Measurements from ENCODE around the gene AGFG2. TPM values are rescaled to one million over a fixed set of nuclear protein-coding genes. Genes with fewer than 3 reads are reported as not detected.

The AGFG2 gene
- total RNA-seq, 1 donor from 2014 or later: 4.0 TPM

DNA sequence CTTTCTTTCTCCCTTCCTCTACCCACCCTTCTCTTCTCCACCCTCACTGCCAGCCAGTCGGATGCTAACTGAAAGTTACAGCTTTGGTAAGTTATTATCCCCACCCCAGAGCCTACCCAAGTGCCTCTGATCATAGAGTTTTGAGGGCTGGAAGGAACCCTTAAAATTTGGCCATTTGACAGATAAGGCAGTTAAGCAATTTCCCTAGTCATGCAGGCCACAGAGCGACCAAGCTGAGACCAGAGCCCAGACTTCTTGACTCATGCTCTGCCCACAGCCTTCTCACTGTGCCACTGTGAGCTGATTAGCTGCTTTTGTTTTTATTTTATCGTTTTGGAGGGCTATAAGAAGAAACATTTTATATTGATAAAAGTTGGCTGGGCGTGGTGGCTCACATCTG lies 17.5 kb downstream of the AGFG2 start:
- H3K36me3 ChIP-seq (ENCODE audit: control insufficient read depth, insufficient read depth, low read length): no peaks in the 10 kb centered on the region
- no peak for TF ChIP-seq CTCF (IDR thresholded peaks at IDR 0.05; ENCODE audit: insufficient read depth, low read length, poor library complexity, severe bottlenecking)
- no peak for DNase-seq (ENCODE audit: low read depth)
- H3K27me3 ChIP-seq (ENCODE audit: control insufficient read depth, insufficient read depth, low read length): no peaks in the 10 kb centered on the region
- no peak overlapping the region for H3K4me3 ChIP-seq (ENCODE audit: low read depth, low read length)

- Histone ChIP-seq H3K36me3 (ENCODE audit: control insufficient read depth, insufficient read depth, low read length) (no peaks in the 10 kb centered on the region), H3K27me3 (ENCODE audit: control insufficient read depth, insufficient read depth, low read length) (no peaks in the 10 kb centered on the region), H3K4me3 (ENCODE audit: low read depth, low read length) (no peak overlapping the region)
- no peak for DNase-seq (ENCODE audit: low read depth)
- no peak for TF ChIP-seq CTCF (IDR thresholded peaks at IDR 0.05; ENCODE audit: insufficient read depth, low read length, poor library complexity, severe bottlenecking)
Measured at GRCh38 chr7:100559127-100559526, 20.1 kb downstream of the AGFG2 start.

- TF ChIP-seq CTCF (IDR thresholded peaks at IDR 0.05; ENCODE audit: insufficient read depth, low read length, poor library complexity, severe bottlenecking): no peak
- no peaks in the 10 kb centered on the region for H3K27me3 ChIP-seq (ENCODE audit: control insufficient read depth, insufficient read depth, low read length)
- H3K4me3 ChIP-seq (ENCODE audit: low read depth, low read length): no peak overlapping the region
- DNase-seq (ENCODE audit: low read depth): no peak
- H3K36me3 ChIP-seq (ENCODE audit: control insufficient read depth, insufficient read depth, low read length): no peaks in the 10 kb centered on the region
Measured at GRCh38 chr7:100561491-100562194, 22.6 kb downstream of the AGFG2 start.

DNA sequence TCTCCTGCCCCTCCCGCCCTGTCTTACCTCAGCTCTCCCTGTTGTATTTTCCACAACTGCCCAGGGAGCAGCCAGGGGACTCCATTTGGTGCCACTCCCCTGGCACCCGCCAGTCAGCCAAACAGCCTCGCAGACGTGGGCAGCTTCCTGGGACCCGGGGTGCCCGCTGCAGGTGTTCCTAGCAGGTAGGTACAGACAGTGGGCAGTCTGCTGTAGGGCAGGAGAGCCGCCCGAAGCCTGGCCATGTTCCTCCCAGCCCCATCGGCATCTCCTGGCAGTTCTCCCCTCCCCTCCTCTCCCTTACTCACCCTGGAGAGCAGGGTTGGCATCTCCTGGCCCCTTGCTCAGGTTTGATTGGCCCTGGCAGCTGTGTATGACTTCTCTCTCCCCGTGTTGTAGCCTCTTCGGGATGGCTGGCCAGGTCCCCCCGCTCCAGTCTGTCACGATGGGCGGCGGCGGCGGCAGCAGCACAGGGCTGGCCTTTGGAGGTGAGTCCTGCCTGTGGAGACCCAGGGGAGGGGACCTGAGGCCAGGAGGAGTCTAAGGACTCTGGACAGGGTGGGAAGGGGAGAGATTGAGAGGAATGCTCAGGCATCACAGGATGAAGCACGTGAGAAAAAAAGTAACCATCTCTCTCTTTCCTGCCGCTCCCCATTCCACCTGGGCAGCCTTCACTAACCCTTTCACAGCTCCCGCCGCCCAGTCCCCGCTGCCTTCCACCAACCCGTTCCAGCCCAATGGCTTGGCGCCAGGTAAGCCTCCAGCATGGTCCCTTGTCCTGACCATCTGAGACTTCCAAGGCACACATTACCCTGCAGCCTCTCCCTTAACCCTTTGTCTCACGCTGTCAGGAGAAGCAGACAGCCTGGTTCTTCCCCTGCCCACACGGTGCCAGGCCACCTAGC lies 23.4 kb downstream of the AGFG2 start:
- DNase-seq (ENCODE audit: low read depth): no peak
- H3K4me3 ChIP-seq (ENCODE audit: low read depth, low read length): no peak overlapping the region
- TF ChIP-seq CTCF (IDR thresholded peaks at IDR 0.05; ENCODE audit: insufficient read depth, low read length, poor library complexity, severe bottlenecking): no peak
- H3K36me3 ChIP-seq (ENCODE audit: control insufficient read depth, insufficient read depth, low read length): no peaks in the 10 kb centered on the region
- no peaks in the 10 kb centered on the region for H3K27me3 ChIP-seq (ENCODE audit: control insufficient read depth, insufficient read depth, low read length)

- Histone ChIP-seq H3K27me3 (ENCODE audit: control insufficient read depth, insufficient read depth, low read length) (no peaks in the 10 kb centered on the region), H3K36me3 (ENCODE audit: control insufficient read depth, insufficient read depth, low read length) (no peaks in the 10 kb centered on the region), H3K4me3 (ENCODE audit: low read depth, low read length) (no peak overlapping the region)
- DNase-seq (ENCODE audit: low read depth): no peak
- no peak for TF ChIP-seq CTCF (IDR thresholded peaks at IDR 0.05; ENCODE audit: insufficient read depth, low read length, poor library complexity, severe bottlenecking)
Measured at GRCh38 chr7:100563100-100563564, 24.1 kb downstream of the AGFG2 start.
